Dermis blood vessel endothelial cell (primary cell): Measurements from ENCODE around the gene SP100. TPM values are rescaled to one million over a fixed set of nuclear protein-coding genes. Genes with fewer than 3 reads are reported as not detected.

Source experiments
- DNase-seq: peaks from one replicate; pipeline ENCODE4 v3.0.0; 2010
- total RNA-seq: library from RNA; depleted of rRNA; stranded (reverse); fragments of >200 nt; gene quantifications from 2 replicates; pipeline ENCODE4 v1.2.3, GENCODE V29; 2014

SP100 gene
- total RNA-seq, 1 donor from 2014 or later = 96.0 TPM

- DNase-seq = no peak
Measured at GRCh38 chr2:230557065-230557464, 141.1 kb downstream of the SP100 start.

DNA sequence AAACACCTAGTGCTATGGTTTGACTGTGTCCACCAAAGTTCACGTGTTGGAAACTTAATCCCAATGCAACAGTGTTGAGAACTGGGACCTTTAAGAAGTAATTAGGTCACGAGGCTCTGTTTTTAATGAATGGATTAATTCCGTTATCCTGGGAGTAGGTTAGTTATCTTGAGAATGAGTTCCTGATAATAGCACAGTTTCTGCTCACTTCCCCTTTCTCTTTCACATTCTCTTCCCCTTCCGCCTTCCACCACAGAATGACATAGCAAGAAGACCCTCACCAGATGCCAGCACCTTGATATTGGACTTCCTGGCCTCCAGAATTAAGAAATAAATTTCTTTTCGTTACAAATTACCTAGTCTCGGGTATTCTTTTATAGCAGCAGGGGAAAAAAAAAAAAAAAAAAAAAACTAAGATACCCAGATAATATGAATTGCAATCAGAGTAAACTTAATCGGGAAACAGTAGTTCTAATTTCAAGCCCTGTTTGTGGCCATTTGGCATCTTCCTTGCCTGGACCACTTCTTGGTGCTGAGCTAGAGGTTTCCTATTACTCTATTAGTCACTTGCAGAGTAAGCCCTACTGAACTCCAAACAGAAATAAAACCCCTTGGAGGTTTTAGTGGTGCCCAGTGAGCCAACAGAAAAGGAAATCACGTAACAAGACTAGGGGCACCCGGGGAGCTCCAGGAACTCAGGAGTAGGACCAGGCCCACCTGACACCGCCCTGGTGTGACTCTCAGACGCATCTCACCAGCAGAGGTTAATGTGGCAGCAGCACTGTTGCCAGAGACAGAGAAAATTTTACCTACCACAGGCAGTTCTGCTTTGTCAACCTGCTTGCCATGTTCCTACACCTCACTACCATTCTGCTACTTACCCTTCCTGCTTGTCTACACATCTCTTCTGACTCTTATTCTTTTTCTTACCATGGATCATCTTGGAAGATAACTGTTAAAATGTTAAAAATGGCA, 149.1 kb downstream of the SP100 start:
- DNase-seq = no peak

GRCh38 chr2:230569298-230569697, 153.3 kb downstream of the SP100 start:
- DNase-seq = no peak

DNA sequence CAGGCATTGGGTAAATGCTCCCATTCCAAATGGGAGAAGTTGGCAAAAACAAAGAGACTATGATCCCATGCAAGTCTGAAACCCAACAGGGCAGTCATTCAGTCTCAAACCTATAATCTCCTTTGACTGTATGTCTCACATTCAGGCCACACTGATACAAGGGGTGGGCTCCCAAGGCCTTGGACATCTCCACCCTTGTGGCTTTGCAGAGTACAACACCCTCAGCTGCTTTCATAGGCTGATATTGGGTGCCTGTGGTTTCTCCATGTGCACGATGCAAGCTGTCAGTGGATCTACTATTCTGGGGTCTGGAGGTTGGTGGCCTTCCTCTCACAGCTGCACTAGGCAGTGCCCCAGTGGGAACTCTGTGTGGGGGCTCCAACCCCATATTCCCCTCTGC, 155.0 kb downstream of the SP100 start:
- DNase-seq = no peak

DNA sequence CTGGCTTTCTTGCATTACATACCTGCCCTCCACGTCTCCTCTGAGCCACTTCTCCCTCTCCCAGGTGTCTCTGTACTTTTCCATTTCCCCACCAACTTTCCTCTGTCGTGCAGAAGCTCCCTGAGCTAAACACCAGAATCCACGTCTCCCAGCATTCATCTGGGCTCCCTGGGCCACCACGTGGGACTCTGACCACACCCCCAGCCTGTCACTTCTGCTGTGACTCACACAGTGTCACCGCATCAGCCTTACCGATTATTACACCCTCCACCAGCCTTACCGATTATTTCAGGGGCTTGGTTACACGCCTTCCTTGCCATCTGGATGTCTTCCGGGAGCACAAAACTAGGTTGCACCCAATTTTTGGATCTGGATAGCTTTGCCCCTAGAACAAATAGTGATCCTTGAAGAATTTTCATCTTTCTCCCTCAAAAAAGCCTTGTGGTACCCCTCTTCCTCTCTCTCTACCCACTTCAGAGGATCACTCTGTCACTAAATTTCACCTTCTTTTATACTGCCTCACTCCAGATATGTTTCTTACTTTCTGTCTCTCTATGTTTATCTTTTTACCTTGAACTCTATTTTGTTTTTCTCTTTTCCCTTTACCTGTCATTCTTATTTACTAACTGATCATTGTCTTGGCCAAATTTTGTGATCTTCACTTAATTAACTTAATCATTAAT, 159.8 kb downstream of the SP100 start:
- DNase-seq = no peak

DNA sequence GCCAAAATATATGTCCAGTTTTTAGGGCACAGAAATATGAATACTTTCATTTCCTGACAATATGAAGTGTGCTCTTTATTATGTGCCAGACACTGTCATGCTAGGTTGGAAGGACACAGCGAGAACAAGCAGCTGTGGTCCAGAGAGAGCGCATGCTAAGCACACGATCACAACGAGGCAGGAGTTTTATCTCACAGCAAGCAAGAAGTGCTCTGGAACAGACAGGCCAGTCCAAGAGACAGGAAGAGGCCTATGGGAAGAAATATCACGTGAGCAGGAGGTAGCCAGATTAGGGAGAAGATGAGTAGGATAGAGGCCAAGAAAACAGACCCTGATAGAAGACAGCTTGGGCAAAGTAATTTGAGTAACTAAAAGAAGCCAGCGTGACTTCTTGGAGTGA, 161.1 kb downstream of the SP100 start:
- DNase-seq = no peak

GRCh38 chr2:230578106-230578505, 162.1 kb downstream of the SP100 start:
- DNase-seq = no peak

- DNase-seq = peak; percentile 14
Measured at GRCh38 chr2:230582851-230583283, 166.9 kb downstream of the SP100 start.

DNA sequence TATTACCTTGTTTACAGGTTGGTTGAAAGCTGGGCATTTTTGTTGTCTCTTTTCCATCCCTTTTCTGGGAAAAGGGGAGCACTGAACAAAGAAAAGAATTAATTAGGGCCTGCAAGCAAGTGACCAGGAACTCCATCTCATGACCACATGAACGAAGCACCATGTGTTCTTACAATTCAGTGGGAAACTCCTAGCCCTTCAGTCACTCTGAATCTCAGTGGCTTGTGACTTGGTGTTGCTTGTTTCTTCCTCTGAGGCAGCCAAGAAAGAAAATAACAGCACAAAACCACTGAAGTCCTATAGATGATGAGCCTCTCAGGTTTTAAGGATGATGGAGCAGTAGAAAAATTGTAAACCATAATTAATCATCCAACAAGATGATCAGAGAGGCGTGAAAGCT, 167.6 kb downstream of the SP100 start:
- no peak for DNase-seq

DNA sequence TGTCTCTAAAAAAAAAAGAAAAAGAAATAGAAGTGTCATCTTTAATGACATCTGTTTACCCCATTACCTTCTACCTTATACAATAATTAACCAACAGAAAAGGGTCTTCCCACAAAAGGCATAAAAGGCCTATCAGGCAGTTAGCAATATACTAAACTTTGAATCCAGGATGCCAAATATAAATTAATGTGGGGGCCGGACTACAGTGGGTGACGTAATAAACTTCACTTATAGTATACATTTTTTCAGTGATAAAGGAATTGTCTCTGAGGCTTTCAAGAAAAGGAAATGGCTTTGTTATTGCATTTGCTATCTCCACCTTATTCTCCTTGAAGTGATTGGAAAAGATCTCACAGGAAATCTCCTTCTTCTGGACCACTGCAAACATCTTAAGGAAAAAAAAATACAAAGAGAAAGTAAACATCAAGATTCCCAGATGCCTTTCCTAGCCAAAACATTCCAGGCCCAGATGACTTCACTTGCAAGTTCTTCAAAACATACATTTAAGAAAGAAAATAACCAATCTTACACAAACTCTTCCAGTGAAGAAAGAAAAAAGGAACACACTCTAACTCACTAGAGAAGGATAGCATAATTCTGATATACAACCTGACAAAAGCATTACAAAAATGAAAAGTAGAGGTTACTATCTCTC, 170.5 kb downstream of the SP100 start:
- peak; percentile 13 for DNase-seq

GRCh38 chr2:230589025-230589424, 173.0 kb downstream of the SP100 start:
- no peak for DNase-seq

DNA sequence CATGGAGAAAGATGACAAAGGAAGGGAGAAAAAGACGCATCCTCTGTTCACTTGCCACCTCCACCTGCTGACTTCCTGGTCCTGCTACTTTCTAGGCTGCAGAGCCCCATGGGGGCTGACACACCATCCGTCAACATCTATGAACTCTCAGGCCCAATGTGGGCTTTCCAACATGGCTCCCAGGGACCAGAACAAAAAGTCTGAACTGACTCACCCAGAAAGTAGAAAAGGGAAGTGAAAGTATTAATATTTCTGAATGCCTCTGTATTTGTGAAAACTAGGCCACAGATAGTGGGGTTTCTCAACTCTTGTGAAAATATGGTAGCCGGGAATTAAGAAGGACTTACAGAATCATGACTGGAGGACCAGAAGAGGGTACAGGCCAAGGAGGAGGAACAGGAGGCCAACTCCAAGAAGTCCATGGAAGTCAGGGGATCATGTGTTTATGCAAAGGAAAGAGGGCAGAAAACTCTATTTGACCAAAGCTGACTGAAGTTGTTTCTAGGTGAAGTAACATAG, 173.6 kb downstream of the SP100 start:
- no peak for DNase-seq

- no peak for DNase-seq
Measured at GRCh38 chr2:230590333-230590732, 174.3 kb downstream of the SP100 start.

DNA sequence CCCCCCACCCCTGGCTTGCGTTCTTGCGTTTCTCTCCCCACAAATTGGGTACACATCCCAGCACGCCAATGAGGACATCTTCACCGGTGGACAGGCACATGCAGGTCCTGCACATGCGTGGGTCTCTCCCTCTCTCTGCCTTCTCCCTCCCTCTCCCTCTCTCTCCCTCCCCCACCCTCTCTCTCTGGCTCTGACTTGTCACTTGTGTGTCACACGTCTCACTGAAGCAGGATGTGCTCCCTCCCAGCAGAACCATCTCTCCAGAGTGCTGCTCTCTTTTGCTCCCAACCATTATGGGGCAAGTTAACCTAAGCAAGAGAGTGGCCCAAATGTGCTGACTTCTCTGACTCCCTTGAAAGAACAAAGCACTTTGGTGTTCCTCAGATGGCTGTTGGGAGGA, 175.8 kb downstream of the SP100 start:
- DNase-seq = no peak

DNA sequence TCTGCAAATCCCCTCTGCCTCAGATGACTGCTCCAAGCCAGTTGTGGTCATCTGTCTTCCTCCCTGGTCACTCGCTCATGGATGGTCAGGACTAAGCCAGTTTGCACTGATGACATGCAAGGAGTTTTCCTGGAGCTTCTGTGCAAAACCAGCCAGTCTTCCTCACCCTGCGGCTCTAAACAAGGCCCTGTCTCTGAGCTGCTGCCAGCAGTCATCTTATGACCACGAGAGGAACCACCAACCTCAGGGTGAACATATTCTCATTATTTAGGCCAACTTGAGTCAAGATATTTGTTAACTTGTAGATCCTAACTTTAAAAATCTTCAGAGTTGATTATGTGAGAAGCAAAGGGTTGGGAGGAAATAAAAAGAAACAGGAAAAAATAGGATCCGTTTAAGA, 176.8 kb downstream of the SP100 start:
- DNase-seq = no peak

Other genes with a start within 250 kb of the SP100 start
- gene SP110, start 196.2 kb upstream of the SP100 start, total RNA-seq = 5.3 and 7.4 TPM in 2 replicates
- gene SP140, start 190.5 kb upstream of the SP100 start, total RNA-seq = 0.09 TPM in 1 of 2 replicates, not detected in the other
- 9.2 and 33.7 TPM in 2 replicates for gene SP140L, start 89.0 kb upstream of the SP100 start, total RNA-seq